KOPT-K1 (cell line): ENCODE data around the gene BPNT1.
"Not testable (repeated sequence)": the region's sequence is repeated elsewhere in the genome, so short reads cannot be mapped to it uniquely, and the experiment has no call there.

Experiments used
- H3K27ac ChIP-seq: fragments of 200-600 bp; sonication (generic); 2 replicates; pipeline ENCODE4 v1.5.1; 2016; ENCODE audit warnings: antibody characterized with exemption, mild to moderate bottlenecking, low read depth, low read length; ENCODE audit not compliant: poor library complexity, severe bottlenecking
- H3K36me3 ChIP-seq: fragments of 200-600 bp; sonication (generic); 2 replicates; pipeline ENCODE4 v1.5.1; 2017; ENCODE audit warnings: antibody characterized with exemption, mild to moderate bottlenecking, low read length, moderate library complexity; ENCODE audit not compliant: insufficient read depth
- H3K9me3 ChIP-seq: fragments of 200-600 bp; sonication (generic); 2 replicates; pipeline ENCODE4 v1.5.1; 2017; ENCODE audit warnings: antibody characterized with exemption, low read length, mild to moderate bottlenecking; ENCODE audit not compliant: insufficient read depth, poor library complexity, severe bottlenecking

BPNT1 gene

GRCh38 chr1:220094016-220094911 lies 4.7 kb upstream of the BPNT1 start, which contains the start of gene IARS2:
Gene IARS2, plus strand, starts transcription at chr1:220094132. Its CDS starts 85 bp downstream, at chr1:220094217.
- no peaks in the 10 kb centered on the region for H3K9me3 ChIP-seq
- H3K36me3 ChIP-seq: peaks cover 29% of the 10 kb centered on the region
- peak within 1 kb of the TSS; percentile 88 for H3K27ac ChIP-seq

- Histone ChIP-seq H3K9me3 (no peaks in the 10 kb centered on the region), H3K27ac (no peak overlapping the region), H3K36me3 (peaks cover 24% of the 10 kb centered on the region)
Measured at GRCh38 chr1:220093361-220094015, 3.9 kb upstream of the BPNT1 start.

- H3K27ac ChIP-seq: no peak overlapping the region
Measured at GRCh38 chr1:220092694-220093093, 3.1 kb upstream of the BPNT1 start.

GRCh38 chr1:220086261-220086686 lies 3.3 kb downstream of the BPNT1 start:
- H3K27ac ChIP-seq: not testable (repeated sequence)

More at GRCh38 chr1:220092694-220093093, 3.1 kb upstream of the BPNT1 start:
- Histone ChIP-seq H3K9me3 (no peaks in the 10 kb centered on the region), H3K36me3 (peaks cover 16% of the 10 kb centered on the region)

GRCh38 chr1:220084460-220084859 lies 5.1 kb downstream of the BPNT1 start:
- no peaks in the 10 kb centered on the region for H3K9me3 ChIP-seq
- no peaks in the 10 kb centered on the region; the same call in 1 of the 2 replicates for H3K36me3 ChIP-seq
- no peak overlapping the region for H3K27ac ChIP-seq

More at GRCh38 chr1:220086261-220086686, 3.3 kb downstream of the BPNT1 start:
- not testable (repeated sequence) for H3K9me3 ChIP-seq, H3K36me3 ChIP-seq

- no peaks in the 10 kb centered on the region for H3K9me3 ChIP-seq
- H3K36me3 ChIP-seq: peaks cover 7% of the 10 kb centered on the region
- H3K27ac ChIP-seq: no peak overlapping the region
Measured at GRCh38 chr1:220077887-220078286, 11.7 kb downstream of the BPNT1 start.

- Histone ChIP-seq H3K36me3 (peaks cover 14% of the 10 kb centered on the region), H3K27ac (no peak overlapping the region), H3K9me3 (no peaks in the 10 kb centered on the region)
Measured at GRCh38 chr1:220076861-220077762, 12.5 kb downstream of the BPNT1 start.

GRCh38 chr1:220067269-220068204 lies 22.1 kb downstream of the BPNT1 start:
- Histone ChIP-seq H3K9me3 (no peaks in the 10 kb centered on the region), H3K27ac (no peak overlapping the region), H3K36me3 (peaks cover 45% of the 10 kb centered on the region)

- no peak overlapping the region for H3K27ac ChIP-seq
- H3K9me3 ChIP-seq: no peaks in the 10 kb centered on the region
- H3K36me3 ChIP-seq: peaks cover 49% of the 10 kb centered on the region
Measured at GRCh38 chr1:220062629-220063028, 27.0 kb downstream of the BPNT1 start.

- Histone ChIP-seq H3K9me3 (no peaks in the 10 kb centered on the region), H3K27ac (no peak overlapping the region), H3K36me3 (peaks cover 40% of the 10 kb centered on the region)
Measured at GRCh38 chr1:220060876-220061275, 28.7 kb downstream of the BPNT1 start.

GRCh38 chr1:220056374-220056773 lies 33.2 kb downstream of the BPNT1 start:
- Histone ChIP-seq H3K27ac (no peak overlapping the region), H3K9me3 (no peaks in the 10 kb centered on the region), H3K36me3 (peaks cover 15% of the 10 kb centered on the region; the same call in 1 of the 2 replicates)

GRCh38 chr1:220046052-220046930 lies 43.3 kb downstream of the BPNT1 start, which contains the start of gene EPRS1:
Gene EPRS1, minus strand, starts transcription at chr1:220046505. Its CDS starts 117 bp downstream, at chr1:220046388.
- H3K36me3 ChIP-seq: peaks cover 3% of the 10 kb centered on the region
- H3K9me3 ChIP-seq: no peaks in the 10 kb centered on the region
- peak within 1 kb of the TSS; percentile 68 for H3K27ac ChIP-seq
